ENCODE results near the gene RNASE12.
"Not testable (repeated sequence)": the region's sequence is repeated elsewhere in the genome, so short reads cannot be mapped to it uniquely, and the experiment has no call there.

The RNASE12 gene

GRCh38 chr14:20578784-20579502, 12.2 kb downstream of the RNASE12 start:
- DNase-seq = no peak

- no peak for DNase-seq
Measured at GRCh38 chr14:20578325-20578724, 12.9 kb downstream of the RNASE12 start.

- not testable (repeated sequence) for DNase-seq
Measured at GRCh38 chr14:20572382-20572990, 18.7 kb downstream of the RNASE12 start.

- DNase-seq = not testable (repeated sequence)
Measured at GRCh38 chr14:20570720-20571119, 20.5 kb downstream of the RNASE12 start.

GRCh38 chr14:20569865-20570264, 21.3 kb downstream of the RNASE12 start:
- DNase-seq = not testable (repeated sequence)

- no peak for DNase-seq
Measured at GRCh38 chr14:20569066-20569465, 22.1 kb downstream of the RNASE12 start.

GRCh38 chr14:20568393-20568792, 22.8 kb downstream of the RNASE12 start:
- DNase-seq = no peak

- DNase-seq = not testable (repeated sequence)
Measured at GRCh38 chr14:20567199-20567598, 24.0 kb downstream of the RNASE12 start.

GRCh38 chr14:20564501-20564997, 26.6 kb downstream of the RNASE12 start:
- no peak for DNase-seq

GRCh38 chr14:20563971-20564370, 27.2 kb downstream of the RNASE12 start:
- no peak for DNase-seq

- no peak for DNase-seq
Measured at GRCh38 chr14:20560961-20561360, 30.2 kb downstream of the RNASE12 start, which contains the start of gene RNASE9. Gene RNASE9, minus strand, starts transcription at chr14:20561047.

- no peak for DNase-seq
Measured at GRCh38 chr14:20559461-20559904, 31.7 kb downstream of the RNASE12 start.

GRCh38 chr14:20557212-20557542, 34.0 kb downstream of the RNASE12 start:
- DNase-seq = no peak

- DNase-seq = no peak
Measured at GRCh38 chr14:20556500-20557211, 34.5 kb downstream of the RNASE12 start.

- DNase-seq = no peak
Measured at GRCh38 chr14:20555845-20556244, 35.3 kb downstream of the RNASE12 start.

GRCh38 chr14:20553024-20553423, 38.2 kb downstream of the RNASE12 start:
- DNase-seq = no peak

- no peak for DNase-seq
Measured at GRCh38 chr14:20551606-20552005, 39.6 kb downstream of the RNASE12 start.

- DNase-seq = no peak
Measured at GRCh38 chr14:20550926-20551325, 40.2 kb downstream of the RNASE12 start.

- no peak for DNase-seq
Measured at GRCh38 chr14:20548414-20549158, 42.6 kb downstream of the RNASE12 start.

GRCh38 chr14:20546877-20547276, 44.3 kb downstream of the RNASE12 start:
- no peak for DNase-seq
